Activated CD8-positive, alpha-beta memory T cell treated with anti-CD3 and anti-CD28 coated beads, Interleukin-2, amount 10 ng/mL, durations not matched to agents 7 days and 5 days (primary cell): Measurements from ENCODE around the gene GTPBP2. TPM values are rescaled to one million over a fixed set of nuclear protein-coding genes. Genes with fewer than 3 reads are reported as not detected.

ENCODE experiments used
- ATAC-seq: fragments of 150-1000 bp; cut with Tn5 transposase; one replicate; pipeline ENCODE4 v1.10.0; 2021; ENCODE audit warnings: moderate library complexity
- CTCF ChIA-PET: fragments of 350-600 bp; sonication (Branson Sonifier 250); formaldehyde crosslinking; loops from one replicate; lab custom pipeline; 2021; ENCODE audit warnings: antibody characterized with exemption; lab: Charles Lee
- DNase-seq: peaks from one replicate; pipeline ENCODE4 v3.0.0-alpha.2; 2020
- H3K27ac Mint-ChIP-seq: one replicate; pipeline ENCODE4 v1.8.0; 2021; ENCODE audit warnings: mild to moderate bottlenecking, mixed read lengths
- H3K27me3 Mint-ChIP-seq: one replicate; pipeline ENCODE4 v1.8.0; 2021; ENCODE audit warnings: mixed read lengths
- H3K36me3 Mint-ChIP-seq: one replicate; pipeline ENCODE4 v1.8.0; 2021; ENCODE audit warnings: mild to moderate bottlenecking, mixed read lengths
- H3K4me1 Mint-ChIP-seq: one replicate; pipeline ENCODE4 v1.8.0; 2021; ENCODE audit warnings: mixed read lengths
- H3K4me3 Mint-ChIP-seq: one replicate; pipeline ENCODE4 v1.8.0; 2021; ENCODE audit warnings: mild to moderate bottlenecking, moderate library complexity, mixed read lengths
- H3K9me3 Mint-ChIP-seq: one replicate; pipeline ENCODE4 v1.8.0; 2022; ENCODE audit warnings: low read depth, mixed read lengths
- total RNA-seq, 2 experiments: library from RNA; stranded (reverse); gene quantifications; one replicate each; pipeline ENCODE4 v1.2.3, GENCODE V29; 2021

Gene GTPBP2
- total RNA-seq, 2 experiments from 2014 or later = 117 to 130 TPM

GRCh38 chr6:43575772-43576551, 53.1 kb downstream of the GTPBP2 start, which contains the start of the genes POLH and XPO5:
TSS of gene POLH (plus strand) at chr6:43576185. CDS start at chr6:43582320, 6,135 bp downstream.
TSS of gene XPO5 (minus strand) at chr6:43576038. CDS start at chr6:43575864, 174 bp downstream.
- CTCF ChIA-PET = interaction anchor here (1.0 to 2.1 kb wide), 4 partner anchors 31 to 59 kb away, joined by 3 to 6 read pairs (median 4); partner anchors contain the start of genes POLR1C and YIPF3
- peak; percentile 94 for DNase-seq
- Mint-ChIP-seq H3K27me3 (no peaks in the 10 kb centered on the region), H3K4me3 (peak within 1 kb of the TSS; percentile 100), H3K27ac (peak within 1 kb of the TSS; percentile 92), H3K9me3 (no peaks in the 10 kb centered on the region), H3K36me3 (peaks cover 39% of the 10 kb centered on the region), H3K4me1 (peaks cover 55% of the 10 kb centered on the region)
- peak; percentile 92 for ATAC-seq

- Mint-ChIP-seq H3K4me1 (peaks cover 62% of the 10 kb centered on the region), H3K36me3 (peaks cover 45% of the 10 kb centered on the region), H3K4me3 (peak overlapping the region; percentile 100), H3K27ac (peak overlapping the region; percentile 92), H3K27me3 (no peaks in the 10 kb centered on the region), H3K9me3 (no peaks in the 10 kb centered on the region)
- no peak for ATAC-seq
- CTCF ChIA-PET = interaction anchor here (1.0 to 2.1 kb wide), 4 partner anchors 30 to 58 kb away, joined by 3 to 6 read pairs (median 4); partner anchors contain the start of genes POLR1C and YIPF3
- DNase-seq = no peak
These were observed 53.8 kb downstream of the GTPBP2 start for GRCh38 chr6:43575105-43575771.

- H3K9me3 Mint-ChIP-seq = no peaks in the 10 kb centered on the region
- H3K4me1 Mint-ChIP-seq = peaks cover 38% of the 10 kb centered on the region
- no peaks in the 10 kb centered on the region for H3K27me3 Mint-ChIP-seq
- ATAC-seq (no peak), DNase-seq (no peak)
- peak overlapping the region; percentile 92 for H3K27ac Mint-ChIP-seq
- H3K4me3 Mint-ChIP-seq = no peak overlapping the region
- CTCF ChIA-PET = interaction anchor here (1.2 to 2.2 kb wide), 2 partner anchors 36 to 57 kb away, joined by 3 to 5 read pairs; partner anchors contain the start of gene GTPBP2
- peaks cover 42% of the 10 kb centered on the region for H3K36me3 Mint-ChIP-seq
These were observed 57.0 kb downstream of the GTPBP2 start for GRCh38 chr6:43572015-43572414.

GRCh38 chr6:43570876-43571441, 58.1 kb downstream of the GTPBP2 start:
- DNase-seq (no peak), ATAC-seq (peak; percentile 54)
- Mint-ChIP-seq H3K27ac (peak overlapping the region; percentile 92), H3K9me3 (no peaks in the 10 kb centered on the region), H3K4me3 (peak overlapping the region; percentile 22), H3K4me1 (peaks cover 38% of the 10 kb centered on the region), H3K36me3 (peaks cover 48% of the 10 kb centered on the region), H3K27me3 (no peaks in the 10 kb centered on the region)
- CTCF ChIA-PET = interaction anchor here (1.2 to 2.2 kb wide), 6 partner anchors 11 to 342 kb away, joined by 3 to 5 read pairs (median 4); partner anchors contain the start of genes DNPH1 and GTPBP2

Other genes starting within 250 kb of the GTPBP2 start
- 10 to 100 TPM; 52.0 to 59.6 TPM for gene ABCC10, start 201.7 kb downstream of the GTPBP2 start, total RNA-seq
- not detected for gene DLK2, start 173.7 kb downstream of the GTPBP2 start, total RNA-seq
- gene TJAP1, start 151.7 kb downstream of the GTPBP2 start, total RNA-seq = 10 to 100 TPM; 41.1 to 41.8 TPM
- gene LRRC73, start 118.9 kb downstream of the GTPBP2 start, total RNA-seq = under 1 TPM in 1 of 2 experiments, not detected in 1; 0.09 TPM
- gene YIPF3, start 112.3 kb downstream of the GTPBP2 start, total RNA-seq = 10 to 100 TPM; 50.9 to 56.3 TPM
- gene POLR1C, start 112.2 kb downstream of the GTPBP2 start, total RNA-seq = 10 to 100 TPM; 30.8 to 48.2 TPM
- gene XPO5, start 53.2 kb downstream of the GTPBP2 start, total RNA-seq = 100 to 1,000 TPM in 1 of 2 experiments, 10 to 100 TPM in 1; 83.2 to 105 TPM
- gene POLH, start 53.1 kb downstream of the GTPBP2 start, total RNA-seq = 10 to 100 TPM; 65.4 to 91.4 TPM
- 10 to 100 TPM; 37.9 to 41.1 TPM for gene MAD2L1BP, start 6.6 kb upstream of the GTPBP2 start, total RNA-seq
- gene RSPH9, start 15.8 kb upstream of the GTPBP2 start, total RNA-seq = not detected
- 10 to 100 TPM; 41.0 to 47.4 TPM for gene MRPS18A, start 58.5 kb upstream of the GTPBP2 start, total RNA-seq
- gene VEGFA, start 140.9 kb upstream of the GTPBP2 start, total RNA-seq = 10 to 100 TPM; 27.8 to 29.0 TPM